ENCODE measurements around the gene TNS3.

TNS3 gene

DNA sequence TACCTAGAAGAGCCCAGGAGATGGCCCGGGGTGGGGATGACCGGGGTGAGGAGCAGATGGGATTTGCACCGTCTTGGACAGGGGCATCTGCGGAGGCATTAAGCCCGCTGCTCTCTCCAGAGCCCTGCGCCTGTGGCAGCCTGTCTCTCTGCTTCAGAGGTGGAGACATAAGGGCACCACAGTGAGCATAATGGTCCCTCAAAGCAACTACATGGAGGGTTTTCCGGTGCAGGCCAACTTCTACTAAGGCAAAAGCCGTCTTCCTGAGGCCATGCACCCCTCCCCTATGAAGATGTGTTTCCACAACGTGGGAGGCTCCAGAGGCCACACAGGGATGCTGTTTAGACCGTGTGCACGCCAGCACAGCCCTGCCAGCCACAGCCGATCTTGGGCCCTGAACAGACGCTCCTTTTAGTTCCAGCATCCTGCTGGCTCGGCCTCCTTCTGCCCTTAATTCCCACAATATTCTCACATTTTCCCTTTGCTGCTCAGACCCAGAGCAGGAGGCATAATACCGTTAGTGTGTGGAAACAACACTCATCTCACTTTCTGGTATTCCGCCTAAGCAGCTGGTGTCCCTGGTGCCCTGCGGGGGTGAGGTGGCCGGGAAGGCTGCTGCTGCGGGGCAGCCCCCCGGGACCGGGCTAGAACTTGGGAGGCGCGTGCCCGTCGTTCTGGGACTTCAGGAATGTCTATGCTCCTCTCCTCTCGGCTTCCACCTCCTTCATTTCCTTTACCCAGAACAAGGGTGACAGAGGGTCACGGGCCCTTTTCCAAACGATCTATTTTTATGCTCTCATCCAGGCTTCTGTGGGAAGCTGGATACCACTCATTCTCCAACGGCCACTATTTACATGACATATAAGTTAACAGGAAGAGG lies 266.9 kb downstream of the TNS3 start:
- H3K27me3 Mint-ChIP-seq, result no peaks in the 10 kb centered on the region
- peaks cover 8 to 10% of the 10 kb centered on the region in 2 donors for H3K9me3 Mint-ChIP-seq
- no peaks in the 10 kb centered on the region for H3K36me3 Mint-ChIP-seq (ENCODE audit: insufficient read depth)
- DNase-seq, result no peak
- H3K4me3 Mint-ChIP-seq, result no peak overlapping the region
- ATAC-seq (replicated peaks), result no peak
- no peaks in the 10 kb centered on the region for H3K4me1 Mint-ChIP-seq (ENCODE audit: low read depth in 2 of 2)
- H3K27ac Mint-ChIP-seq, result no peak overlapping the region

DNA sequence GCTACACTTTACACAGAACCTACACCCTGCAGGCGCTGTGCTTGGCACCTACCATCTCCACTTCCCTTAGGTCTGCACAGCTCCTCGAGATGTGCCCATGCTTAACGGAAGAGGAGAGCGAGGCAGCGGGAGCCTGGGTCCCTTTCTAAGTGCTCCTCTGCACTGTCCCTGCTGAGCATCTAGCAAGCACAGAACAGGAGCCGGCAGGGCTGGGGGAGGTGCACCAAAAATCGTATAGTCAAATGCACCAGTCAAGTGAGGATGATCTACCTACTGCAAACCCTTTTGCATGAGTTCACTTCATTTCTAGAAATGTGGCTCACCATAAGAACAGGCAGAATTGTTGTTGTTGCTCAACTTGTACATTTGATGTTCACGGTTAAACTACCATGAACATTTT lies 267.7 kb downstream of the TNS3 start:
- Mint-ChIP-seq H3K4me3 (no peak overlapping the region), H3K27ac (no peak overlapping the region), H3K36me3 (ENCODE audit: insufficient read depth) (no peaks in the 10 kb centered on the region), H3K4me1 (ENCODE audit: low read depth in 2 of 2) (no peaks in the 10 kb centered on the region), H3K9me3 (peaks cover 8 to 10% of the 10 kb centered on the region in 2 donors), H3K27me3 (no peaks in the 10 kb centered on the region)
- DNase-seq (no peak), ATAC-seq (replicated peaks) (no peak)

DNA sequence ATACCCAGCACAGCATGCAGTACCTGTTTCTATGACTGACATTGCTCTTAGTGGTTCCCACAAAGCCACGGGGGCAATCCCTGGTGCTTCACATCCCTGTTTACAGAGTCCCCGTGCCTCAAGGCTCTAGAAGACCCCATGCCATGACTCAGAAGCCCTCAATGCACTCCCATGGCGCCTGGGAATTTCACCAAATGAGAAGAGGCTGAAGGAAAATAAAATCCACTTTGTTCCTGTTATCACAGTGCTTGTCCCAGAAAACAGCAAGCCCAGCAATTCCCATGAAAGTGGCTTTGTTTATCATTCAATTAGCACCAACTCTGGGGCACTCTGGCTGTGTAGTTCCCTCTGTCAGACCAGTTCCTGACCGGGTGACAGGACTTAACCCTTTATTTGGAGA lies 268.3 kb downstream of the TNS3 start:
- DNase-seq, result no peak
- Mint-ChIP-seq H3K4me3 (no peak overlapping the region), H3K27ac (no peak overlapping the region), H3K36me3 (ENCODE audit: insufficient read depth) (no peaks in the 10 kb centered on the region), H3K9me3 (peaks cover 13 to 14% of the 10 kb centered on the region in 2 donors), H3K27me3 (no peaks in the 10 kb centered on the region), H3K4me1 (ENCODE audit: low read depth in 2 of 2) (no peaks in the 10 kb centered on the region)
- no peak for ATAC-seq (replicated peaks)

DNA sequence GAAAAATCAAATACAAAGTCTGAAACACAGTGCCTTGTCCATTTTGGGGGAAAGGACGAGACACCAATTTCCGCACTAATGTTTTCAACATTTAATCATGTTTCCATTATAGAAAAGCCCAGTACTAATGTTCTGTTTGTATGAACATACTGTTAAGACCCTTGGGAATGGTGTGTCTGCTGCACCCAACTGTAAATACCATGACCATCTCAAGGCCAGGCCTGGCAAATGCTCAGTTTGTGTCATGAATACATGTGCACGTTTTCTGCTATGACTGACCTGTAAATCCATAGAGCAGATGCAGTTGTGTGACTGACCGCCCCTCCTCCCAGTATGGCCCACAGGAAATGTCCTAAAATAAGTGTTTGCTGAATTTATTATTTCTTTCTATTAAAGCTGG lies 270.0 kb downstream of the TNS3 start:
- no peak for ATAC-seq (replicated peaks)
- Mint-ChIP-seq H3K27ac (no peak overlapping the region), H3K4me3 (no peak overlapping the region), H3K27me3 (no peaks in the 10 kb centered on the region), H3K4me1 (ENCODE audit: low read depth in 2 of 2) (no peaks in the 10 kb centered on the region), H3K36me3 (ENCODE audit: insufficient read depth) (no peaks in the 10 kb centered on the region), H3K9me3 (peaks cover 7 to 17% of the 10 kb centered on the region in 2 donors)
- DNase-seq, result no peak

DNA sequence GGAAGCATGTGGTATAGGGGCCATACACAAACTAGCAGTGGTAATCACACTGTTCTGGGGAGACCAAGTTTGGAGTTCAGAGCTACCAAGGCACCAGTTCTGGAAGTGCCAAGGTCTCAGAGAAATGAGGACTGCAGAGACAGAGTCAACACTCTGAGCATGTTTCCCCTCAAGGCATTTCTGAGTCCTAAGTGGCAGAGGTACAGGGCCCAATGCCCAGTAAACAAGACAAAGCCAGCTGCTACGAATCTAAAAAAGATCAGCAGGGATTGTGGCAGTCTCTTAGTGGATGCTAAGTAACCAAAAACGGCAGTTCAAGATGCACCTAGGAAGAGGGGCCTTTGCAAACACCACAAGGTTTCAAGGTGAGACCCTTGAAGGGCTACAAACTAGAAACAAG lies 271.9 kb downstream of the TNS3 start:
- Mint-ChIP-seq H3K9me3 (peaks cover 7 to 10% of the 10 kb centered on the region in 2 donors), H3K4me3 (no peak overlapping the region), H3K27me3 (no peaks in the 10 kb centered on the region), H3K4me1 (ENCODE audit: low read depth in 2 of 2) (no peaks in the 10 kb centered on the region), H3K27ac (no peak overlapping the region), H3K36me3 (ENCODE audit: insufficient read depth) (peaks cover 4% of the 10 kb centered on the region)
- ATAC-seq (replicated peaks), result no peak
- no peak for DNase-seq

DNA sequence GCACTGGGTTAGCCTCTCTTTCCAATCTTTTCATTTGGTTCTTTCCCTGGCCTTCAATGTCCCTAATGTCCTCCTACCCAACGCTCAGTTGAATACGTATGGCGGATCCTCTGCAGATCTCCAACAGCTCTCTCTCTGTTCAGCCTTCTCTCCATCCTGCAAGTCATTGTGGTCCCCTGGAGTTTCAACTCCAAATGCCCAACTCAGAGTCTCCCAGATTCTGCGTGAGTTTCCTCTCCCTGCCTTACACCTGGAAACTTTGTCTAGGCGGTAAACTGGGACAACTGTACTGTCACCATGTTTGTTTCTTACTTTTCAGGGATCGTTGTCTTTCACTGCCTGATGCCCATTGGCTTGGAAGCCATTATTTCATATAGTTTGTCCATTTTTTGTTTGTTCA lies 273.1 kb downstream of the TNS3 start:
- no peak for ATAC-seq (replicated peaks)

DNA sequence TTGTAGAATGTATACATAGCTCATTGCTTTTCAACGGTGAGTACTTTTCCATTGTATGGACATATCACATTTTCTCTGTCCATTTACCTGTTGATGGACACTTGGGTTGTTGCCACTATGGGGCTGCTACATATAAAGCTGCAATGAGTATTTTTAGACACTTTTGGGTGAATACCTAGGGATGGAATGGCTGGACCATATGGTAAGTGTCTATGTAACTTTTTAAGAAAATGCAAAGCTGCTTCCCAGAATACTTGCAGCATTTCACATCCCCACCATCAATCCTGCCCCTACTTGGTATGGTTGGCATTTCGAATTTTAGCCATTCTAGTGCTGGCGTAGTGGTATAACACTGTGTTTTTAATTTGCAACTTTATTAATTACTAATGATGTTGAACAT lies 274.6 kb downstream of the TNS3 start:
- H3K36me3 Mint-ChIP-seq (ENCODE audit: insufficient read depth), result peaks cover 4% of the 10 kb centered on the region
- H3K27me3 Mint-ChIP-seq, result no peaks in the 10 kb centered on the region
- ATAC-seq (replicated peaks), result no peak

More for the DNA sequence above, 273.1 kb downstream of the TNS3 start:
- Mint-ChIP-seq H3K4me1 (ENCODE audit: low read depth in 2 of 2) (no peaks in the 10 kb centered on the region), H3K27me3 (no peaks in the 10 kb centered on the region), H3K9me3 (peaks cover 8 to 9% of the 10 kb centered on the region in 2 donors), H3K27ac (no peak overlapping the region), H3K36me3 (ENCODE audit: insufficient read depth) (peaks cover 4% of the 10 kb centered on the region), H3K4me3 (no peak overlapping the region)
- DNase-seq, result no peak

DNA sequence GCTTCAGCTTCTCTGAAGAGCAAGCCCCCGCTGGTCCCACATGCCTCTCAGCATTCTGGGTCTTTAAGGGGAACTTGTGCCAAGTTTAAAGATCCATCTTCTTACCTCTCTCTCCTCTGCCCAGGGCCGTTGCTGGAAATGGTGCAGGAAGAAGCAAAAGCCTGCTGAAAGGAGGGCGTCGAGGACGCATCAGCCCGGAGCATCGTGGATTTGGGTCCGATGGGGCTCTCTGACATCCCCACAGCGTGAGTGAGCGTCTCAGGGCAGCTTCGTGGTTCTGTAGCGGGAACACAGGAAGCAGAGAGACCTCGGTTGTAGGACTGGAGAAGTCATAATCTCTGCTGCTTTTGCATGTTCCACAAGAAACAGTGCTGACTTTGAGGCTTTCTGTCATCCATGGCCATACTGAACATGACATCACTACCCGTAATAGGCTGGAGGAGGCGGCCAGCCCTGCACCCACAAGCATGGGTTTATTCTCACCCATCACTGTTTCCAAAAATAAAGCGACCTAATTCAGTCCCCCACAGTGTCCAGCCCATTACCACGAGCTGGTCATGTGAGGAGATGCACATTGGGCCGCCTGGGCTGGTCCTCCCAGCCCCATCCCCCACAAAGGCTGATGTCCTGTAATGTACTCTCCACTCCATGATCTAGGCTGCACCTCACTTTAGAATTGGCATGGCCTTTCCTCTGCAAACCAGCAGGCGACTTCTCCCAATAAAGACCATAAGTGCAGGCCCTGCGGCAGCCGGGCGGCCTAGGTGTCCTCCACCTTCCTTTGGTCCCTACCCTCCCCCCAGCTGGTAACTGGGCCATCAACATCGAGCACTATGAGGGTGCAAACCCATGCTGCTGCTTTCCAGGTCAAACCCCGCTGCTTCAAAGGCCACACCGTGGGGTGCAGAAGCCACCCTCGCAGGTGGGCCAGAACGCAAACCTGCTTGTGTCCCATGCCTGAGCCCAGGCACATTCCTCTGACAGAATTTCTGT lies 276.9 kb downstream of the TNS3 start:
- H3K27me3 Mint-ChIP-seq, result no peaks in the 10 kb centered on the region
- H3K36me3 Mint-ChIP-seq (ENCODE audit: insufficient read depth), result peaks cover 4% of the 10 kb centered on the region
- no peak overlapping the region for H3K27ac Mint-ChIP-seq
- no peaks in the 10 kb centered on the region for H3K4me1 Mint-ChIP-seq (ENCODE audit: low read depth in 2 of 2)
- H3K9me3 Mint-ChIP-seq, result peaks cover 8 to 9% of the 10 kb centered on the region in 2 donors
- ATAC-seq (replicated peaks), result no peak
- DNase-seq, result no peak
- no peak overlapping the region for H3K4me3 Mint-ChIP-seq

More for the DNA sequence above, 274.6 kb downstream of the TNS3 start:
- H3K9me3 Mint-ChIP-seq, result peaks cover 8 to 9% of the 10 kb centered on the region in 2 donors
- no peak overlapping the region for H3K27ac Mint-ChIP-seq
- no peaks in the 10 kb centered on the region for H3K4me1 Mint-ChIP-seq (ENCODE audit: low read depth in 2 of 2)
- no peak overlapping the region for H3K4me3 Mint-ChIP-seq
- no peak for DNase-seq

DNA sequence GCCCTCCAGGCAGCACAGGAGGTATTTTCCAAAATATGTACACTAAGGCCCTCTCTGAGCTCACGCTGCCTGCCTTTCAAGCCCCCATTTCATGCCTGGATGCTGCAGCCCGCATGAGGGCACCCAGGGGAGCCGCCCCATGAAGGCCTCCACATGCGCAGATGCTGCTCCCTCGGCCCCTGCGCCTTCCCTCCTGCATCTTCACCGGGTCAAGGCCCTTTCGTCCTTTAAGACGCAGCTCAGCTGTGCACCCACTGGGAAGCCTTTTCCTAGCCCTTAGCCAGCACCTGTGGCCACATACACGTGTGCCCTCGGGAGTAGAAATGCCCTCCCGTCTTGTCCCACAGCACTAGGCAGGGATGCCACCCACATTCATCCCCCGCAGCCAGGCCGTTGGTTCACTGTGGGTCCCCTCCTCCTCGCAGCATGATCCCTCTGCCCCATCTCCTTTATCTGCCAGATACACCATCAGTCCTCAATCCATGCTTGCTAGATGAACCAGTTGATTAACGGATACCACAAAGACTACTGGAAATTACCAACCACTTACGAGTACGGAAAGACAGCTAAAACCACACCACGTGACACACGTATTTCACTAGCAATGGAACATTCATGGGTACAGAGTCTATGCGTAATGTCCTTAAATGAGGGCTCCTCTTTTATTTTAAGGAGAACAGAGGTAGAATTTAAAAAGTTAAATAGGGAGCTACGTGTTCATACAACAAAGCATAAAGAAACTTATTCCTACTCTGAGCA lies 278.0 kb downstream of the TNS3 start:
- ATAC-seq (replicated peaks), result no peak
- no peak overlapping the region for H3K27ac Mint-ChIP-seq
- no peaks in the 10 kb centered on the region for H3K27me3 Mint-ChIP-seq
- H3K9me3 Mint-ChIP-seq, result peaks cover 6 to 7% of the 10 kb centered on the region in 2 donors
- DNase-seq, result no peak
- no peaks in the 10 kb centered on the region for H3K4me1 Mint-ChIP-seq (ENCODE audit: low read depth in 2 of 2)
- no peak overlapping the region for H3K4me3 Mint-ChIP-seq
- peaks cover 4% of the 10 kb centered on the region for H3K36me3 Mint-ChIP-seq (ENCODE audit: insufficient read depth)

DNA sequence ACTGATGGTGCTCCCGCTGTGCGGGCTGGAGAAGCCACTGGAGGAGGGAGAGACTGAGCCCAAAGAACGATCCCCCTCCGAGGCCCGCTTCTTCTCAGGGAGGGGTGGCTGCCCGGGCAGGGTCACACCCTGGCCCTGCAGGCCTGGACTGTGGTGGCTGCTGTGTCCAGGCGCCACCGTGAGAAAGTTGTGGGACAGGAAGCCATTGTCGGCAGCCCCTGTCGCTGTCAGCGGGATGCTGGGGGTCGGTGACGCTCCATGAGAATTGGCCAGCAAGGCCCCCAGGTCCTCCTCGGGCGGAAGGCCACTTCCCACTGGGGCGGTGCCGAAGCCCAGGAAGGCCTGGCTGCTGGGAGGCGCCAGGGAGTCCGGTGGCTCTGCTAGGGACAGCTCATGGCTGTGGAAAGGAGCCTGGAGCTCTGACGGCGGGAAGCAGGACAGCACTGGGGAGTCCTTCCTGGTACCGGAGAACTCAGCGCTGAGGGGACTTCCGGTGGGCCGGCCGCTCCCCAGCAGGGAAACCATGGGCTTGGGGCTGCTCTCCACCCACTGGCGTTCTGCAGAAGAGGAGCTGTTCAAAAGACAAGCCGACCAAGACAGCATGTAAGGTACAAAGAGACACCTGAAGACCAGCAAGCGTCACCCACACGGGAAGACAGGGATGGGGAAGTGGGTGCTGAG lies 278.8 kb downstream of the TNS3 start:
- no peak for ATAC-seq (replicated peaks)
- Mint-ChIP-seq H3K27me3 (no peaks in the 10 kb centered on the region), H3K9me3 (peaks cover 0 to 3% of the 10 kb centered on the region in 2 donors), H3K36me3 (ENCODE audit: insufficient read depth) (peaks cover 4% of the 10 kb centered on the region), H3K4me1 (ENCODE audit: low read depth in 2 of 2) (no peaks in the 10 kb centered on the region), H3K27ac (no peak overlapping the region), H3K4me3 (no peak overlapping the region)
- no peak for DNase-seq

DNA sequence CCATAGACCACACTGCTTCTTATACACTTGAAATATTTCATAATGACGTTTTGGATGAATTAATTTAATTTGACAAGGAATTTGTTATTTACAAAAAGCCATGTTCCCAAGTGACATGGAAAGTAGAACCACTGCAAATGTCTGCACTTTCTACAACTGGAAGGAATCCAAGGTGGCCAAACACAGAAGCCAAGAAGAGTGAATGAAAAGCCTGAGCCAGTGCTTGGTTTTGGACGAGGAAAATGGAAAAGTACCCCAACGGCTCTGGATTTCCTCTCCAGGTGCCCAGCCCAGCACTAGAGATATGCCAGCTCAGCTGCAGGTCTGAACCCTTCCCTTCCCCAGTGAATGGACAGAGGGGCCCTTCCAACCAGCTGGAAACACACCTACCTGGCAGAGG lies 279.4 kb downstream of the TNS3 start:
- Mint-ChIP-seq H3K4me3 (no peak overlapping the region), H3K27me3 (no peaks in the 10 kb centered on the region), H3K4me1 (ENCODE audit: low read depth in 2 of 2) (no peaks in the 10 kb centered on the region), H3K9me3 (peaks cover 0 to 3% of the 10 kb centered on the region in 2 donors), H3K36me3 (ENCODE audit: insufficient read depth) (peaks cover 4% of the 10 kb centered on the region), H3K27ac (no peak overlapping the region)
- ATAC-seq (replicated peaks) (no peak), DNase-seq (no peak)

DNA sequence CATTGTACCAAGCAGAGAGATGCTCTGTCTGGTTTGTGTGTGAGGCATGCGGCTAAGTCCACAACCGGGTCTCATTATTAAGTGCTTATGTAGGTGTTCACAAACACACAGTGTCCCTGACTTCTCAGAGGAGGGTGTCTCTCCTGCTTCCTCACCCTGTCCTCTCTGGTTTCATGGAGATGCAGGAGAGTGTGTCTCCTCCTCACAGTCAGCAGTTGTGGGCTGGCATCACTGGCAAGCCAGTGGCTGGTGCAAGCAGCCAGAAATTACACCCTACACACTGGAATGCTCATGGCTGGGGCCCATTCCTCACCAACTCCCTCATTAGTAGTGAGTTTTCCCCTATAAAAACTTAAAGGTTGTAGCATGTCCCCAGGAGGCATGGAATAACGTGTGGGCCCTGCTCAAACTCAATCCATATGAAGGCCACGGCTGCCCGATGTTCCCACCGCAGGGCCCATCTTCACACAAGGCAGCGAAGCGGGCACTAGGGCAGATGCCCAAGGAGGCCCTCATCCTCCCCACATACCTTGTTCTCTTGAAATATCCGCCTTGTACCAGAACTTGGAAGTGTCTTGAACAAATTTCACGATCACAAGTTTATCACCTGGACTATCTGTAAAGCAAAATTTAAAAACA lies 280.1 kb downstream of the TNS3 start:
- Mint-ChIP-seq H3K27me3 (no peaks in the 10 kb centered on the region), H3K27ac (no peak overlapping the region), H3K4me3 (no peak overlapping the region), H3K36me3 (ENCODE audit: insufficient read depth) (peaks cover 4% of the 10 kb centered on the region), H3K4me1 (ENCODE audit: low read depth in 2 of 2) (no peaks in the 10 kb centered on the region), H3K9me3 (peaks cover 0 to 3% of the 10 kb centered on the region in 2 donors)
- ATAC-seq (replicated peaks), result no peak
- DNase-seq, result no peak
